NCI-H2196 treated with DMSO at 0.1 percent for 48 hours (cell line): ENCODE results near the gene OSGIN1.

ENCODE experiments used
- DNase-seq: peaks from one replicate; lab custom pipeline; 2025; ENCODE audit not compliant: unreplicated experiment; lab: John Stamatoyannopoulos, UW

Gene OSGIN1

GRCh38 chr16:83952940-83953795, at the start of gene OSGIN1:
Gene OSGIN1 (plus strand): TSS chr16:83953240. CDS start chr16:83957672, 4,432 bp downstream.
- peak; percentile 70 for DNase-seq

GRCh38 chr16:83903751-83904150, 49.3 kb upstream of the OSGIN1 start:
- DNase-seq = no peak

- DNase-seq = no peak
Observed at GRCh38 chr16:83906683-83907082, 46.4 kb upstream of the OSGIN1 start.

- no peak for DNase-seq
Observed at GRCh38 chr16:83907111-83907510, 45.9 kb upstream of the OSGIN1 start.

- DNase-seq = no peak
Observed at GRCh38 chr16:83907631-83908250, 45.3 kb upstream of the OSGIN1 start.

- DNase-seq = no peak
Observed at GRCh38 chr16:83908798-83909197, 44.2 kb upstream of the OSGIN1 start.

GRCh38 chr16:83911290-83911689, 41.8 kb upstream of the OSGIN1 start:
- no peak for DNase-seq

GRCh38 chr16:83912519-83913244, 40.4 kb upstream of the OSGIN1 start:
- DNase-seq = no peak

- no peak for DNase-seq
Observed at GRCh38 chr16:83913245-83913633, 39.8 kb upstream of the OSGIN1 start.

- DNase-seq = no peak
Observed at GRCh38 chr16:83914091-83914710, 38.8 kb upstream of the OSGIN1 start.

- DNase-seq = no peak
Observed at GRCh38 chr16:83915081-83915480, 38.0 kb upstream of the OSGIN1 start.

- DNase-seq = no peak
Observed at GRCh38 chr16:83915491-83915890, 37.5 kb upstream of the OSGIN1 start.

GRCh38 chr16:83917152-83918120, 35.6 kb upstream of the OSGIN1 start:
- no peak for DNase-seq

GRCh38 chr16:83920894-83921491, 32.0 kb upstream of the OSGIN1 start:
- no peak for DNase-seq

GRCh38 chr16:83923581-83924365, 29.3 kb upstream of the OSGIN1 start:
- DNase-seq = no peak

- DNase-seq = no peak
Observed at GRCh38 chr16:83924686-83925085, 28.4 kb upstream of the OSGIN1 start.

- no peak for DNase-seq
Observed at GRCh38 chr16:83925095-83925905, 27.7 kb upstream of the OSGIN1 start.
